Measurements from ENCODE around the gene TPRG1L.

TPRG1L gene

DNA sequence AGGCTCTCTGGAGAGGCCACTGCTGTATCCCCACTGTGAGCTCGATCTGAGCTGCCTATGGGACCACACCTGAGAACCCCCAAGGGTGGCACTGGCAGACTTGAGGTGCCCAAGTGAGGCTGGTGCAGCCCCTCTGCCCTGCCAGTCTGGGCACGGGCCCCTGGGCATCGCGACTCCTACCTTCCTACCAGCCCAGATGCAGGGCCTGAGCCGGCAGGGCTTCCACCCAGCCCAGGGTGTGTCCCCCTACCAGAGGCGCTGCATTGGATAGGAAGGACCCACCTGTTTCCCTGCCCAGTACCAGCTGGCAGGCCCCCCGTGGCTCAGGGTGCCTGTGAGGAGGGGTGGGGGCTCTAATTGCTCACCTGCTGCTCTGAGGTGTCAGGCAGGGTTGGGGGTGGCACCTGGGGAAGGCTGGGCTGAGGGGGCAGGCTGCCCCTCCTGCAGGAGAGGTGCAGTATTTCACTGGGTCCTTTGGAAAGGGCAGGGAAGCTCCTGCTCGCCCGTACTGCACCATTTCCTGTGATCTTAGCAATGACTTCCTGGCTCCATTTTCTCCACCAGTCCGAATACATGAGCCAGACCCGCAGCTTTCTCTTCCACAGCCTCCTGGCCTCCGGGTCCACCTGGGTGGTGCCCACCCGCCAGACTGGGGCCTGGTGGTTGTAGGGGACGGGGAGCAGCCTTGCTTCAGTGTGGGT, 39.3 kb downstream of the TPRG1L start:
- DNase-seq (ENCODE audit: low spot score) = no peak

GRCh38 chr1:3664700-3665375, 40.0 kb downstream of the TPRG1L start:
- no peak for DNase-seq (ENCODE audit: low spot score)

- no peak for DNase-seq (ENCODE audit: low spot score)
These were observed 43.3 kb downstream of the TPRG1L start for GRCh38 chr1:3668148-3668547.

DNA sequence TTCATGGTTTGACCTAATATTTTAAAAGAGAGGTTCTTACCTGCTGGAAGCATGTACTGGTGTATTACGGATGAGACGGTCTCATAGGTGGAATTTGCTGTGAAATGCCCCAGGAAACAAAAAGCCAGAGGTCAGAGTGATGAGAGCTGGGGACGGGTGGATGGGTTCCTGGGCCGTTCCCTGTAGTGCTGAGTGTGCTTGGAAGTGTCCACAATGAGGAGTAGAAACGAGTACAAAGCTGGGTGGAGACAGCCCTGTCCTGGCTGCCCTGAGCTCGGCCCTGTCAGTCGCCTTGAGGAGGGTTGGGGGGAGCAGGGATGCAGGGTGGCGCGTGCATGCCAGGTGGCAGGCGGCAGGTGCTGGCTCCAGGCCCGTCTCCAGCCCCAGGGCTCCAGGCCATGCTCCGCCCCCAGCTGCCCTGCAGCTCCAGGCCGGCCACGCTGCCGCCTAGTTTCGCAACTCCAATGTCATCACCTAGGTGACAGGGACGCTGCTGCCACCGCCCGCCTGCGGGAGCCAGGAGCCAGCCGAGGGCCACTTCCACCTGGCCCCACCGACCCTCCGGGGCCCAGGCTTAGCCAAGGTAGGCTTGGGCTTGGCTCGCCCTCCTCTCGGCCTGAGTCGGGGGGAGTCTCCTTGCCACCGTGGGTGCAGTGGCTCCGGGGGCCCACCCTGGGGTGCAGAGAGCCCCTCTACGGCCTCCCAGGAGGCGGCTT, 43.9 kb downstream of the TPRG1L start:
- DNase-seq (ENCODE audit: low spot score) = peak; percentile 56

GRCh38 chr1:3669421-3669821, 44.6 kb downstream of the TPRG1L start:
- DNase-seq (ENCODE audit: low spot score) = no peak

- no peak for DNase-seq (ENCODE audit: low spot score)
These were observed 45.2 kb downstream of the TPRG1L start for GRCh38 chr1:3669971-3670431.

- DNase-seq (ENCODE audit: low spot score) = no peak
These were observed 46.0 kb downstream of the TPRG1L start for GRCh38 chr1:3670823-3671265.

DNA sequence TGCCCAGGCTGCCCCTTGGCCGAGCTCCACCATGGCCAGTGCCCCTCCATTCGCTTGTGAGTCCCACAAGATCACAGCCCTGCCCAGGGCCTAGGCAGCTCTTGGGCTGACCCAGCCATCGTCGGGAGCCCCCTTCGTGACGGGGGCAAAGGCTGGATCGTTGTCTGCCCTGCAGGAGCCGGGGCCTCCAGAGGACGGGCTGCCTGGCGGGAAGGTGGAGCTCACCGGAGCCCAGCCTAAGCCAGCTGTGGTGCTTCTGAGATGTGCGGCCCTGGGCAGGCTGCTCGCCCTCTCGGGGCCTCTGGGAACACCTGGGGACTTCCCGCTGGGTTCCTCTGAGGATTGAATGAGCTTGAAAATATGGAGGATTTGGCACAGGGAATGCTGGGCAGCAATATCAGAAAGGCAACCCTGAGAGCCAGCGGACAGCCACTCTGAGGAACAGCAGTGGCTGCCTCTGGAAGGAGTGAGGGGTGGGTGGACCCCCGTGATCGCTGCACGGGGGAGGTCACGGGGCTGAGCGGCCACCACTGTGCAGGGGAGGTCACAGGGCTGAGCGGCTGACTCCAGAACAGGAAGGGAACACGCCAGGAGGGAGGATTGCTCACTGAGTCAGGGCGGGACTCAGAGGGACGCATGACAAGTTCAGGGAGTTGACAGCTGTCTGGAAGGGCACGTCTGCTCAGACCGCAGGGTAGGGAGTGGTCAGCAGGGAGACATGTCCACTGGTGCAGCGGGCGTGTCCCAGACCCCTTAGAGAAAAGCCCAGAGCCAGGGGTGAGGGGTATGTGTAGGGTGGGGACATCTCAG, 46.8 kb downstream of the TPRG1L start:
- no peak for DNase-seq (ENCODE audit: low spot score)

DNA sequence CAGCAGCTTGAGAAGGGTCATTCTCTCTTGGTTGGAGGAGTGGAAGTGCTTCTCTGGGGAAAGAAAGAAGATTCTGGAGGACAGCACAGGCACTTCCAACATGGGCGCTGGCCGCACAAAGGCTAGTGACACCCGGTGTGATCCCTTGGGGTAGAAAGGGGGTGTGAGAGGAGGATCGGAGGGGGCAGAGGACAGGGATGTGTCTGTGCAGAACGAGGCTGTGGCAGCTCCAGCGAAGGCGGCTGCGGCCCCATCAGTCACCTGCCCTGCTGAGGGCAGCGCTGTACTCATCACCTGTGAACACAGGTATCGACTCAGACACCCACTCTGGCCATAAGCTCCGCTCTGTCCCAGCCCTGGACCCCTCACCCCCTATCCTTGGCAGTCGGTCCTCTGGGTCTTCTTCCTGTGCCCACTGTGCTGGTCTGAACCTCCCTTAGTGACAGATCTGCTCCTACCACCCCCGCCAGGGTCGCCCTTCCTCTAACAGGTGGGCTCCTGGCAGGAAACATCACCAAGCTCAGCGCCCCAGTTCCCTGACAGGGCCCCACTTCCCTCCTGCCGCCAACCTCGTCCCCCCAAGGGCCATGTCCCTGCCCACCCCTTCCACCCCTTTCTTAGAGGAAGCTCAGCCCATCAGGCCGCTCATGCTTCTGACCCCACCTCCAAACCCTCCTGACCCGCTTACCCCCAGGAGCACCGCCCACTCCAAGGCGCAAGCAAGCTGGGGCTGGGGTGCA, 47.6 kb downstream of the TPRG1L start:
- no peak for DNase-seq (ENCODE audit: low spot score)

DNA sequence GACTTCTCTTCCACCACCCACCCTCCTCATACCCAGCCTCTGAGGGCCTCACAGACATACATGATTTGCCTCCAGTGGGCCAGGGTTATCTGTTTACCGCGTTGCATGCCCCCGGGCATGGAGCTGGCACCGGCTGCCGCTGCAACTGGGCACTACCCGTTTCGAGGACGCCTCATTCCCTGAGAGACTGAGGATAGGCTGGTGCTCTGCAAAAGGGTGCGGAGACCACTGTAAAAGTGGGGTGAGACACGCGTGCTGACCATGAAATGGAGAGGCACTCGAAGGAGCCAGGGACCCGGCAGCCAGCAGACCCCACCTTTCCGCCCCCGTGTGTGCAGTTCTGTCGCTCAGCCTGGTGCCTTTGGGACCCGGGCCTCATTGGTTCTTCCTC, 48.2 kb downstream of the TPRG1L start:
- DNase-seq (ENCODE audit: low spot score) = no peak

DNA sequence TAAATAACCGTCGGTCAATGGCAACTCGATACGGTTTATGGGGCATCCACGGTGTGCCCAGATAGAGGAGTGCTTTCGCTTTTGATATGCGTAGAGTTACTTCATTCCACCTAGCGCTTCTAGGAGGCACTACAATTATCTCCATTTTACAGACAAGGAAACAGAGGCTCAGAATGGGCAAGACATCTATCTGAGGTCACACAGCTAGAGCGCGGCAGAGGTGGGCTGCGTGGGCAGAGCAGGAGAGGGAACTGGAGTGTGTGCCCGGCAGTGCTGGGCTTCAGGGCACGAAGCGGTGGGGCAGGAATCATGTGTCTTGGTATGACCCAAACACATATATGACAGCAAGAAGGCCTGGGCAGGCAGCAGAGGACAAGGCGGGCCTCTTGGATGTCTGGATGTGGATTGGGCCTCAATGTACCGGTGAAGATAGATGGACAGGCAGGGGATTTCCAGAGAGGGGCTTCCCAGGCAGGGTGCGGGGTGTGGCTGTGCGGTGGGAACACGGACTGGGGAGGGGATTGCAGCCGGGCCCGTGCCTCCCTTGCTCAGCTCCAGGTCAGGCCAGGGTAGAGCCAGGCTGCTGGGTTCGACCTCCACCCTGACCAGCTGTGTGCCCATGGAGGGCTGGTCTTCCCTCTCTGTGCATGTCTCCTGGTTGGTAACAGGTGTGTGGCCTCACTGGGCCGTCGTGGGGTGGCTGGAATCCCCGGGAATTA, 48.7 kb downstream of the TPRG1L start:
- no peak for DNase-seq (ENCODE audit: low spot score)

DNA sequence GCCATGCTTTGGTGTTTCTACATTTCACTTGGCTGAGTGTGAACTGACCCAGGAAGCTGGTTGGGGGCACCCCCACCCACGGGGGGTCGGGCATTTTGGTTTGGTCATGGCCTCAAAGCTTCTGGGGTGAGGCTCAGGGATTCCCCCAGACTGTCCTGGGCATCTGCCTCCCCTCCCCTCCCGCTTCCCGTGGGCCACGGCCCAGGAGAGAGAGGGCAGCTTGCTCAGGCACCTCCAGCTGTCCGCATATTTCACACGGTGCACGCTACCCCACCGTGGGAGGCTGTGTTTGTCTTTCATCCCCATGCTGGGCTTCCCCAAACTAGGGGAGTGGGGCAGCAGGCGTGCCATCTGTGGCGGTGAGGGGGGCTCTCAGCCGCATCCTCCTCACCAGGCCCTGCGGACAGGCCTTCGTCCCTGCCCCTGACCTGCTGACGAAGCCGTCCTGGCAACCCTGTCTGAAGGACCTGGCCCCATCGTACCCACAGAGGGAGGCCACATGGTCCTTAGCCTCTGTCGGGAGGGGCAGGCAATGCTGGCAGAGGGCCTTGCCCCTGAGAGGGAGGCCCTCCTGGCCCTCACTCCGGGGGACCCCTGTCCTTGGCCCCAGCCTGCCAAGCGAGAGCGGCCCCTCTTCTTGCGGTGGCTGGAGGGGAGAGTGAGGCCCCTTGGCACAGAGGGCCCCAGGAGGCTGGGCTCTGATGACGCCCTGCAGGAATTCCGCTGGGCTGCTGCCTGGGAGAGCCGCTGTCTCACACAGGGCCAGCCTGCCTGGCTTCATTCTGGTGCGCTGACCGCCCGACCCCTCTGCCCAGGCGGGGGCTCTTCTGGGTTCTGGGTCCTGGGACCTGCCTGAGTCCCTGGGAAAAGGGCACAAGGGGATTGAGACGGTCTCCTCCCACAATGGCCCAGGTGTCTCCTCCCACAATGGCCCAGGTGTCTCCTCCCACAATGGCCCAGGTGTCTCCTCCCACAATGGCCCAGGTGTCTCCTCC, 49.6 kb downstream of the TPRG1L start:
- no peak for DNase-seq (ENCODE audit: low spot score)

DNA sequence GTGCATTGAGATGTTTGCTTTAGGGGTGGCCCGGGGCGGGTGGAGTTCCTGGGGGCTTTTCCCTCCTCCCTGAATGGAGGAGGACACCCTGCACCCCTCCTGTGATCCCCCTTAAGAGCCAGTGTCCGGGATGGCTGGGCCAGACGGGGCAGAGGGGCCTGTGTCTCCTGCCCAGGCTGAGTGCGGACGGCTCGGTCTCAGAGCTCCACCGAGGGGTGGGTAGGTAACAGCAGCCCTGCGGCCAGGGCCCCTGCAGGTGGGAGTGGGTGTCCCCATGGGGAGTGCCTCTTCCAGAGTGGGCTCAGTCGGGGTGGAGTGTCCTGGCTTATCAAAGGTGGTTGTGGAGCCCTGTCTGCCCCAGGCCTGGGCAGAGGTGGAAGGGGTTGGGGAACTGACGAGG, 50.6 kb downstream of the TPRG1L start:
- DNase-seq (ENCODE audit: low spot score) = no peak

- DNase-seq (ENCODE audit: low spot score) = no peak
These were observed 52.0 kb downstream of the TPRG1L start for GRCh38 chr1:3676581-3677470.

DNA sequence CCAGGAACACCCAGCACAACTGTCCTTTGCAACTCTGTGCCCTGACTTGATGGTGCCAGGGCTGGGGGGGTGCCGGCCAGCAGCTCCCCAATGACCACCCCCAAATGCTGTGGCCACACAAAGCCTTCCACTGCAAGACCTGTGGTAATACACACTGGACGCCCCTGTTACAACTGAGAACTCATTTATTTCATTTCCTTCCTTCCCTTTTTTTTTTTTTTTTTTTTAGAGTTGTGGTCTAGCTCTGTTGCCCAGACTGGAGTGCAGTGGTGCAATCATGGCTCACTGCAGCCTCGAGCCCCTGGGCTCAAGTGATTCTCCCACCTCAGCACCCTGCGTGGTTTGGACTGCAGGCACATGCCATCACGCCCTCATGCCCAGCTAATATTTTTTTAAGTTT, 52.7 kb downstream of the TPRG1L start:
- DNase-seq (ENCODE audit: low spot score) = no peak

DNA sequence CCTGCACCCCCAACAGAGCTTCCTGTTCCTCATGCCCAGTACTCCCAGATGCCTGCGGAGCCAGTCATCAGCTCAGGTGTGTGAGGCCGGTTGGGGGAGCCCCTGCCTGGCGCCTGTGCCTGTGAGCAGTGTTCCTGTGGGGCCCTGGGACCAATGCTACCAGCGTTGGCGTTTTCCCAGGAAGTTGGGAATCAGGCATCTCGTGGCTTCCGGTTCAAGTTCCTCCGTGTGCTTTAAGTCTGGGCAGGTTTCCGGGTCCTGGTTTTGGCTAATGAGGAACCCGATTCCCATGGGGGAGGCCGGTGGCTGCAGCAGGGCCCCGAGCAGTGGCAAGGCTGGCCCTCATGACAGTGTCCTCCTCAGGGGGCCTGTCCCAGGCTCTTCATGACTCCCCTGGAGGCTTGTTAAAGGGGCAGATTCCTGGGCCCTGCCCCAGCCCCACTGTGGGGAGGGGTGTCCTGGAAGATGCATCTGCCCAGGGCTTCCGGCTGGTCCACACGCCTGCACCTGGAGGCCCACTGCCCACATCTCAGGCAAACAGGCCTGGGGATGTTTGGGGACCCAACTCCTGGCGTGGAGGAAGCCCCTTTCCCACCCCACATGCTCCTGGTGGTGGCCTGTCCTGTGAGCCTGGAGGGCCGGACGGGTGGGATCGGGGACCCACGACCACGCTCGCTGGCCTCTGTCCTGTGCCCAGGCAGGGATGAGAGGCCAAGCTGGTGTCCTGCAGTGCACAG, 53.7 kb downstream of the TPRG1L start:
- DNase-seq (ENCODE audit: low spot score) = no peak

- no peak for DNase-seq (ENCODE audit: low spot score)
These were observed 54.3 kb downstream of the TPRG1L start for GRCh38 chr1:3679098-3679555.
